Activated T-cell treated with anti-CD3 and anti-CD28 coated beads, Interleukin-2, amount 50 U/mL, for 72 hours (primary cell): ENCODE measurements around the gene SLC4A1AP. TPM values are rescaled to one million over a fixed set of nuclear protein-coding genes. Genes with fewer than 3 reads are reported as not detected.
"Not testable (repeated sequence)": the region's sequence is repeated elsewhere in the genome, so short reads cannot be mapped to it uniquely, and the experiment has no call there.

ENCODE experiments used
- ATAC-seq, 2 donors: fragments of 150-1000 bp; cut with Tn5 transposase; replicated peaks in 1 of 2; 2 replicates each; pipeline ENCODE4 v1.10.0; 2021; ENCODE audit warnings: moderate library complexity in 2 of 2, mild to moderate bottlenecking in 1 of 2
- DNase-seq, 2 donors: peaks; one replicate each; pipeline ENCODE4 v3.0.0; 2021 to 2022; ENCODE audit warnings: mixed read lengths in 1 of 2
- H3K27ac Mint-ChIP-seq: one replicate; pipeline ENCODE4 v1.8.0; 2022; ENCODE audit warnings: mild to moderate bottlenecking, moderate library complexity, mixed read lengths
- H3K27me3 Mint-ChIP-seq: one replicate; pipeline ENCODE4 v1.8.0; 2022; ENCODE audit warnings: low read depth, mixed read lengths
- H3K36me3 Mint-ChIP-seq, 2 donors: one replicate each; pipeline ENCODE4 v1.8.0; 2022; ENCODE audit warnings: mixed read lengths in 2 of 2, mild to moderate bottlenecking in 1 of 2; ENCODE audit not compliant: insufficient read depth in 2 of 2
- H3K4me1 Mint-ChIP-seq: one replicate; pipeline ENCODE4 v1.8.0; 2022; ENCODE audit warnings: low read depth, mixed read lengths
- H3K4me3 Mint-ChIP-seq, 2 donors: one replicate each; pipeline ENCODE4 v1.8.0; 2022; ENCODE audit warnings: mild to moderate bottlenecking in 2 of 2, mixed read lengths in 2 of 2, moderate library complexity in 2 of 2
- H3K9me3 Mint-ChIP-seq, 2 donors: one replicate each; pipeline ENCODE4 v1.8.0; 2022; ENCODE audit warnings: mixed read lengths in 2 of 2
- total RNA-seq, 2 donors: library from RNA; stranded (reverse); gene quantifications; one replicate each; pipeline ENCODE4 v1.2.3, GENCODE V29; 2022

The SLC4A1AP gene
- total RNA-seq, 2 donors from 2014 or later, result 32.3 to 33.8 TPM

DNA sequence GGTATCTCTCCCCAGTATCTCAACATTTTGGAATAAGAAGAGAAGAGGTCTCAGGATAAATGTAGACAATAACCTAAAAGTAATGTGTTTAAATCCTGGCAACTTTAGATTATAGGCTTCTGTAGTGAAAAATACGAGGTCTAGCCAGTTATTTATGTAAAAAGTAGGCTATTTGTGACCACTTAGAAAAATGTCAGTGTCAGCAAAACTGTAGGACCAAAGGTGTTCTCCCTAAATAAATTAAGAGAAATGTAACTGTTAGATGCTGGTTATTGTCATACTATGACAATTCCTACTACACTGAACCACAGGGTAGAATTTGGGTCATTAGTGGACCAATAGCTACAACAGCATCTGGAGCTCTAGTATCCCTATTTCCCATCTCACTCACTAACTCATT, 2.3 kb upstream of the SLC4A1AP start:
- ATAC-seq (no peak), DNase-seq (no peak)
- Mint-ChIP-seq H3K27ac (no peak overlapping the region), H3K9me3 (no peaks in the 10 kb centered on the region), H3K27me3 (no peaks in the 10 kb centered on the region), H3K36me3 (peaks cover 13 to 29% of the 10 kb centered on the region in 2 donors), H3K4me3 (peak overlapping the region in 1 of 2 donors; percentile 98), H3K4me1 (peaks cover 52% of the 10 kb centered on the region)

DNA sequence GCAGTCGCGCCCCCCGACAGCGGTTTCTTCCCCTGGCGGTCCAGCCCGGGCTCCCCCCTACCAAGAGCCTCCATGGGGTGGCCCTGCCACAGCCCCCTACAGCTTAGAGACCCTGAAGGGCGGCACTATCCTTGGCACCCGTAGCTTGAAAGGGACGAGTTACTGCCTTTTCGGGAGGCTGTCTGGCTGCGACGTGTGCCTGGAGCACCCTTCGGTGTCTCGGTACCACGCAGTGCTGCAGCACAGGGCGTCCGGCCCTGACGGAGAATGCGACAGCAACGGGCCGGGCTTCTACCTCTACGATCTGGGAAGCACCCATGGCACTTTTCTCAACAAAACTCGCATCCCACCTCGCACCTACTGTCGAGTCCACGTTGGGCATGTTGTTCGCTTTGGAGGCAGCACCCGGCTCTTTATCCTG, 475 bp downstream of the SLC4A1AP start:
- ATAC-seq (peak; percentile 18 to 35), DNase-seq (no peak)
- peaks cover 57% of the 10 kb centered on the region for H3K4me1 Mint-ChIP-seq
- no peaks in the 10 kb centered on the region for H3K27me3 Mint-ChIP-seq
- H3K27ac Mint-ChIP-seq, result peak overlapping the region; percentile 99
- H3K9me3 Mint-ChIP-seq, result no peaks in the 10 kb centered on the region
- H3K4me3 Mint-ChIP-seq, result peak overlapping the region; percentile 98 to 99
- H3K36me3 Mint-ChIP-seq, result peaks cover 13 to 38% of the 10 kb centered on the region in 2 donors

DNA sequence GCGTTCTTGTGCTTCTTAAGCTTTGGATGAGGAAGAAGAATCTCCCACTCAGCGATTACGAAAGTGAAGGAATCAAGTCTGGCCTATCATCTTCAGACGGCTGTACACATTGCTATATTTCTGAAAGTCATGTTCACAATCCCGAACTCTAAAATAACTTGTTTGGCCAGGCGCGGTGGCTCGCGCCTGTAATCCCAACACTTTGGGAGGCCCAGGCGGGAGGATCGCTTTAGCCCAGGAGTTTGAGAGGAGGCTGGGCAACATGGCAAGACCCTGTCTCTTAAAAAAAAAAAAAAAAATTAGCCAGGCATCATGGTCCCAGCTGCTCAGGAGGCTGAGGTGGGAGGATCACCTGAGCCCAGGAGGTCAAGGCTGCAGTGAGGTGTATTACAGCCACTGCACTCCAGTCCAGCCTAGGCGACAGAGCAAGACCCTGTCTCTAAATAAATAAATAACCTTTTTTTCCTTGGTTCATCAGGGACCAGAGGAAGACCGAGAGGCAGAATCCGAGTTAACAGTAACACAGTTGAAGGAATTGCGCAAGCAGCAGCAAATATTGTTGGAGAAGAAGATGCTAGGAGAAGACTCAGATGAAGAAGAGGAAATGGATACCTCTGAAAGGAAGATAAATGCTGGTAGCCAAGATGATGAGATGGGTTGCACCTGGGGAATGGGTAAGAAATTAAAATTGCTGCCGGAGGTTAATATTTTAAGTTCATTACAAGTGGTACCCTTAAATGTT, 1.1 kb downstream of the SLC4A1AP start:
- Mint-ChIP-seq H3K9me3 (no peaks in the 10 kb centered on the region), H3K27ac (peak overlapping the region; percentile 87), H3K4me1 (peaks cover 51% of the 10 kb centered on the region), H3K27me3 (no peaks in the 10 kb centered on the region), H3K36me3 (peaks cover 11 to 36% of the 10 kb centered on the region in 2 donors), H3K4me3 (peak overlapping the region; percentile 98 to 99)
- no peak for ATAC-seq
- no peak for DNase-seq

DNA sequence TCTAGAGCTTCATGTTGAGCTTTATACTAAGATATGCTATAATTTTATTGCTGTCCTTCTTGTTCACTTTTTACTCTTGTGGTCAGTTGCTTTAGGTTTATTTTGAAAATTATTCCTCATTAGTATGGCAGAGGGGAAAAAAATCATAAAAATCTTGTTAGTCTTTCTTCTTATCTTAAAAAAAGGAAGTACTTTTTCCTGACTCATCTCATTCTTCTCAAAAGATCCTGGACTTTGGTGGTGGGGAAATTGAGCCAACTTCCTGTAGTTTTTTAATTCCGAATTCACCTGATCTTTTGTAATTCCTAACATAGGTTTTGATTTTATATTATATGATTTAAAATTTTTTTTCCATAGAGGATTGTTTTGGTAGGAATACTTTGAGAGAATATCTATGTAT, 3.8 kb downstream of the SLC4A1AP start:
- no peak for ATAC-seq

DNA sequence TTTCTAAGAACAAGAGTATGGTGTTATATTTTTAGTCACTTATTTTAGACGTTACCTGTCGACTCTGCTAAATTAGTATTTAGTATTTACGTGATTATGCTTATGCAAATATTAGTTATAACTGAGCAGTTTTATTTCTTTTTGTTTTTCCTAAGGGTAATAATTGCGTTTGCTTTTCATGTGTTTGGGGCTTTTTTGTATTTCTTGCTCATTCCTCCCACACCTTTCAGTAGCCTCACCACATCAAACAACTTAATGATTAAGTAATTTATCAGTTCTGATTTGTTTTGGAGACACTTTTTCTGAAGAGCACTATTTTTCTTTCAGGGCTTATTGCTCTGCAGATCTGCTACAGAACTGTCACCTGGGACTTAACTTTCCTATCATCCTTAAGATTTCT, 7.5 kb downstream of the SLC4A1AP start:
- no peaks in the 10 kb centered on the region for H3K9me3 Mint-ChIP-seq
- no peak overlapping the region for H3K4me3 Mint-ChIP-seq
- no peaks in the 10 kb centered on the region for H3K27me3 Mint-ChIP-seq
- no peak for DNase-seq
- H3K27ac Mint-ChIP-seq, result peak overlapping the region; percentile 10
- H3K36me3 Mint-ChIP-seq, result peaks cover 4 to 34% of the 10 kb centered on the region in 2 donors
- peaks cover 17% of the 10 kb centered on the region for H3K4me1 Mint-ChIP-seq
- no peak for ATAC-seq

More for the DNA sequence above, 3.8 kb downstream of the SLC4A1AP start:
- peaks cover 44% of the 10 kb centered on the region for H3K4me1 Mint-ChIP-seq
- H3K27me3 Mint-ChIP-seq, result no peaks in the 10 kb centered on the region
- H3K4me3 Mint-ChIP-seq, result no peak overlapping the region
- no peak for DNase-seq
- no peaks in the 10 kb centered on the region for H3K9me3 Mint-ChIP-seq
- peaks cover 3 to 28% of the 10 kb centered on the region in 2 donors for H3K36me3 Mint-ChIP-seq
- no peak overlapping the region for H3K27ac Mint-ChIP-seq

DNA sequence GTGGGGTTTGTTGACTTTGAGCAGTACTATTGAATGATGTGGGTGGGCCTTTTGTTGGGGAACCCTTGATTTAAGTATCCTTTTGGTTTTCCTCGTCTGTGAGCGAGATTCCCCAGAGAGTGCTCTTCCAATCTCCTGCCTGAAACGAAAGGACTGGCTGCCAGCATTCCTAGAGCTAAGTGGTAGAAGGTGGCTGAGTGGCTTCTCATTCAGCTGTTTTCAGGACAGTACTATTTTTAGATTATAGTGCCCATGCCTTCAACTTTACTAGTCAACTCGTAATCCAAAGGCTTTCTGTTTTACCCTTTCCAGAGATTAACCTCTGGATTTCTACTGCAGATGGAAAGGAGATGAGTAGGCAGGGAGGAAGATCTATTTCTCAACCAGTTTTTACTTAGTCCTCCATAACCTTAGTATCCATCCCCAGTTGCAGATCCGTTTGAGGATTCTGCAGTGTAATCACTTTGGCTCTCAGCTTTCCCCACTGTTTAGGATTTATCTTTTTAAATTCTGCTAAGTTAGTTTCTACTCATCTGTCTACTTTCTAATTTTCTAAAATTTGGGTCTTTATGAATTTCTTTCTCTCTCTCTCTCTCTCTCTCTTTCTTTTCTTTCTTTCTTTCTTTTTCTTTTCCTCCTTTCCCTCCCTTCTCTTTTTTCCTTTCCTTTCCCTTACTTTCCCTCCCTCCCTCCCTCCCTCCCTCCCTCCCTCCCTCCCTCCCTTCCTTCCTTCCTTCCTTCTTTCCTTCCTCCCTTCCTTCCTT, 9.2 kb downstream of the SLC4A1AP start:
- H3K9me3 Mint-ChIP-seq, result no peaks in the 10 kb centered on the region
- no peak for DNase-seq
- peaks cover 9% of the 10 kb centered on the region for H3K4me1 Mint-ChIP-seq
- peaks cover 6 to 29% of the 10 kb centered on the region in 2 donors for H3K36me3 Mint-ChIP-seq
- ATAC-seq, result no peak
- no peak overlapping the region for H3K4me3 Mint-ChIP-seq
- H3K27me3 Mint-ChIP-seq, result no peaks in the 10 kb centered on the region
- H3K27ac Mint-ChIP-seq, result peak overlapping the region; percentile 80

DNA sequence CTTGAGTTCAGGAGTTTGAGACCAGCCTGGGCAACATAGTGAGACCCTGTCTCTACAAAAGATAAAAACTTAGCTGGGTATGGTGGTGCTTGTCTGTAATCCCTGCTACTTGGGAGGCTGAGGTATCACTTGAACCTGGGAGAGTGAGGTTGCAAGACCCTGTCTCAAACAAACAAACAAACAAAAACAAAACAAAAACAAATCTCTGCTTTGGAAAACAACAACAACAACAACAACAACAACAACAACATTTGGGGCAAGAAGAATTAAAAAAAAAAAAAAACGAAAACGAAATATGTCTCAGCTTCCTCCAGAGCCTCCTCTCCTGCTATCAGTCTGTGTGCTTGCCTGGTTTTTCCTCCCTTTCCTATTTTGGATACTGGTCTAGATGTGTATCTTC, 16.9 kb downstream of the SLC4A1AP start:
- Mint-ChIP-seq H3K36me3 (peaks cover 7 to 24% of the 10 kb centered on the region in 2 donors), H3K9me3 (no peaks in the 10 kb centered on the region), H3K4me3 (no peak overlapping the region), H3K27ac (no peak overlapping the region), H3K27me3 (no peaks in the 10 kb centered on the region), H3K4me1 (peaks cover 36% of the 10 kb centered on the region)
- DNase-seq (no peak), ATAC-seq (no peak)

DNA sequence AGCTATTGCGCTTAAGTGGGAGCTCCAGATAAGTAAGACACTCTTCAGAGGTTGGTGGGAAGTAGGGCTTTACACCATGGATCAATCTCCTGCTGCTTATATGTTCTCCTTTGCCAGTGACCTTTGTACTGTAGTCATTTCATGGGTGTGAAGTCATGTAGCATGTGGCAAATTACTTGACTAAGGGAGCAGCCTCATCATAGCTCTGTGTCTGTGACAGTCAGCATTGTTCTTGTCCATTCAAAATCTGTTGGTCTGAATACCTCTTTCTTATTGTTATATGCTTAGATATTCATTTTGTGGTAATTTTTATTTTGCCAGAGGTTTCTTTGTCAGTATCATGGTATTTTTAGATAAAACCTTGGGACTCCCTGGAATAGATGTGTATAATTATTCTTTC, 18.2 kb downstream of the SLC4A1AP start:
- Mint-ChIP-seq H3K9me3 (no peaks in the 10 kb centered on the region), H3K4me3 (peak overlapping the region; percentile 52 to 84), H3K4me1 (peaks cover 36% of the 10 kb centered on the region), H3K27me3 (no peaks in the 10 kb centered on the region), H3K36me3 (peaks cover 5 to 20% of the 10 kb centered on the region in 2 donors), H3K27ac (peak overlapping the region; percentile 92)
- ATAC-seq, result peak; percentile 73 to 85
- DNase-seq, result no peak

DNA sequence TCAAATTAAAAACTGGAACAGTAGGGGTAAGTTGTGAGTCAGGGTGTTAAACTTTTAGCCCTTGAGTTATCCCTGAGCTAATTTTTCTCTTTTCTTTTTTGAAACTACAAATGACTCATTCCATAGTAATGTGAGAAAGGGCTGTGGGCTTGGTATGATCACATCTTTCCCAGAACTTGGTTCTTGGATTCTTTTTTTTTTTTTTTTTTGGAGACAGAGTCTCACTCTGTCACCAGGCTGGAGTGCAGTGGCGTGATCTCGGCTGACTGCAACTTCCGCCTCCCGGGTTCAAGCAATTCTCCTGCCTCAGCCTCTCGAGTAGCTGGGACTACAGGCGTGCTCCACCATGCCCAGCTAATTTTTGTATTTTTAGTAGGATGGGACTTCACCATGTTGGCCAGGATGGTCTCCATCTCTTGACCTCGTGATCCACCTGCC, 18.7 kb downstream of the SLC4A1AP start:
- not testable (repeated sequence) for H3K27me3 Mint-ChIP-seq, H3K9me3 Mint-ChIP-seq, DNase-seq
- Mint-ChIP-seq H3K4me3 (peak overlapping the region; percentile 52 to 84), H3K36me3 (peaks cover 5 to 20% of the 10 kb centered on the region in 2 donors), H3K4me1 (peaks cover 36% of the 10 kb centered on the region), H3K27ac (peak overlapping the region; percentile 92)
- ATAC-seq, result peak; percentile 81 to 85

DNA sequence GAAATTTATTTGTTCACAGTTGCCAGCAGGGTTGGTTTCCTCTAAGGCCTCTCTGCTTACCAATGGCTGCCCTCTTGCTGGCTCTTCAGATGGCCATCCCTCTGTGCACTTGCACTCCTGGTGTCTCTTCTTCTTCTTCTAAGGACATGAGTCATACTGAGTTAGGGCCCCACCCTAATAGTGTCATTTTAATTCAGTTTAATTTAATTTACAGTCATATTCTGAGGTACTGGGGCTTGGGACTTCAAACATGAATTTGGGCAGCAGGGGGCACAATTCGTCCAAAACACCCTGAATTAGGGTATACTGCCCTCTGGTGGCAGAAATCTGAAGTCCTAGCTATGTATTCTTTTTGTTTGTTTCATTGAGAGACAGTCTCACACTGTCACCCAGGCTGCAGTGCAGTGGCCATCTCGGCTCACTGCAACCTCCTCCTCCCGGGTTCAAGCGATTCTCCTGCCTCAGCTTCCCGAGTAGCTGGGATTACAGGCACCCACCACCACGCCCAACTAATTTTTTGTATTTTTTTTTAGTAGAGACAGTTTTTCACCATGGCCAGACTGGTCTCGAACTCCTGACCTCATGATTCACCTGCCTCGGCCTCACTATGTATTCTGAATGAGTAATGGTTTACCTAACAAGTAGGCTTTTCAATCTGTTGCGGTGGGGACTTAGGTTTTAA, 19.8 kb downstream of the SLC4A1AP start:
- peaks cover 36% of the 10 kb centered on the region for H3K4me1 Mint-ChIP-seq
- H3K9me3 Mint-ChIP-seq, result no peaks in the 10 kb centered on the region
- H3K27me3 Mint-ChIP-seq, result no peaks in the 10 kb centered on the region
- peaks cover 4 to 17% of the 10 kb centered on the region in 2 donors for H3K36me3 Mint-ChIP-seq
- DNase-seq (peak; percentile 87 to 91), ATAC-seq (peak; percentile 58 to 66)
- H3K27ac Mint-ChIP-seq, result peak overlapping the region; percentile 92
- peak overlapping the region; percentile 29 to 84 for H3K4me3 Mint-ChIP-seq

DNA sequence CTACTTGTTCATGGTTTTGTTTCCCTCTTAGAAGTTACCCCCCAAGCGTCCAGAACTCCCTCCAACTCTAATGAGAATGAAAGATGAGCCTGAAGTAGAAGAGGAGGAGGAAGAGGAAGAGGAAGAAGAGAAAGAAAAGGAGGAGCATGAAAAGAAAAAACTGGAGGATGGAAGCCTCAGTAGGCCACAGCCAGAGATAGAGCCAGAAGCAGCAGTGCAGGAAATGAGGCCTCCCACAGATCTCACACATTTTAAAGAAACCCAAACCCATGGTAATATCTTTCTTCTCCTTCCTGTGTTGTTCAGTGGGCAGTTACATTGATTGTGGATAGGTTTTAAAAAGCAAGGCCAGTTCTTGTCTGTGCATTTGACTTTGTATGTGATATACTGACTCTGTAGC, 21.3 kb downstream of the SLC4A1AP start:
- not testable (repeated sequence) for H3K9me3 Mint-ChIP-seq, H3K27me3 Mint-ChIP-seq, ATAC-seq, DNase-seq
- Mint-ChIP-seq H3K36me3 (peaks cover 6 to 14% of the 10 kb centered on the region in 2 donors), H3K27ac (peak overlapping the region; percentile 87), H3K4me1 (peaks cover 36% of the 10 kb centered on the region), H3K4me3 (peak overlapping the region in 1 of 2 donors; percentile 36)

DNA sequence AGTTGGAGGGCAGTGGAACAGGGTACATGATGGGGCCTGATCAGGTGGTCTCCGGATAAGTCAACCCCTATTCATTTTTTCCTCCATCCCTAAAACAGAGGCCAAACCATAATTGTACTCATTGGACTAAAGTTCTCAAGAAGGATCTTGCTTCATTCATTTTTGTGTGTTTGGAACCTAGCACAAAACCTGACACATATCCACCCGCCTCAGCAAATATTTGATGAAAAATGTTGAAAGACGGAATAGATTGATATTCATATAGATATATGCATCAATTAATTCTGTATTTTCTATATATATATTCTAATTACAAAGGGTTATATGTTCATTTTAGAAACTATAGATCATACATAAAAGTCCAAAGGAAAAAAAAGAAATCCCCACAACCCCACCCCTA, 21.9 kb downstream of the SLC4A1AP start:
- Mint-ChIP-seq H3K4me1 (peaks cover 36% of the 10 kb centered on the region), H3K27ac (no peak overlapping the region), H3K27me3 (no peaks in the 10 kb centered on the region), H3K9me3 (no peaks in the 10 kb centered on the region), H3K4me3 (no peak overlapping the region), H3K36me3 (peaks cover 6 to 14% of the 10 kb centered on the region in 2 donors)
- ATAC-seq (no peak), DNase-seq (no peak)

DNA sequence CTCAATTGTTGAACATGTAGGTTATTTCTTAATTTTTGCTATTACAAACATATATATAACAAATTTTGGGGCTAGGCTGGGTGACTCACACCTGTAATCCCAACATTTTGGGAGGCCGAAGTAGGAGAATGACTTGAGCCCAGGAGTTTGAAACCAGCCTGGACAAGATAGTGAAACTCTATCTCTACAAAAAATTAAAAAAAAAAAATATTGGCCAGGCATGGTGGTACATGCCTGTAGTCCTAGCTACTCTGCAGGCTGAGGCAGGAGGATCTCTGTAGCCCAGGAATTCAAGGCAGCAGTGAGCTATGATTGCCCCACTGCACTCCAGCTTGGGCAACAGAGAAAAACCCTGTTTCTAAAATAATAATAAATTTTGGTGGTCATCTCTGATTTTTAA, 23.5 kb downstream of the SLC4A1AP start:
- peaks cover 6 to 12% of the 10 kb centered on the region in 2 donors for H3K36me3 Mint-ChIP-seq
- no peaks in the 10 kb centered on the region for H3K9me3 Mint-ChIP-seq
- no peak for ATAC-seq
- DNase-seq, result no peak
- H3K4me1 Mint-ChIP-seq, result peaks cover 26% of the 10 kb centered on the region
- H3K27ac Mint-ChIP-seq, result no peak overlapping the region
- H3K4me3 Mint-ChIP-seq, result no peak overlapping the region
- H3K27me3 Mint-ChIP-seq, result no peaks in the 10 kb centered on the region
